PC-3 (cell line): Measurements from ENCODE around the gene TTC33.

ENCODE experiments used
- CTCF ChIP-seq: fragments of 300-600 bp; sonication (generic); conservative IDR thresholded peaks from 2 replicates; pipeline ENCODE4 v1.5.1; 2017; ENCODE audit warnings: antibody characterized with exemption, low read depth, mild to moderate bottlenecking, low read length
- EZH2 ChIP-seq: fragments of 300-600 bp; sonication (generic); IDR thresholded peaks from one replicate; pipeline ENCODE4 v1.6.1; 2017; ENCODE audit warnings: antibody characterized with exemption, mild to moderate bottlenecking, low read length; ENCODE audit not compliant: unreplicated experiment

GRCh38 chr5:40689438-40689837 is 66.3 kb downstream of the TTC33 start:
- TF ChIP-seq CTCF (no peak), EZH2 (no peak)
